Testis (tissue), 2 donors: ENCODE results near the gene GZF1.
A peak's percentile ranks its signal among the peaks of the same experiment; 100 is the strongest.

Source experiments
- CTCF ChIP-seq, 3 experiments: fragments of 450-650 bp in 2 of 3; fragments of 200-600 bp in 1 of 3; sonication (generic) in 1 of 3; IDR thresholded peaks; one replicate each; pipeline ENCODE4 v1.5.1; 2016 to 2019; ENCODE audit warnings: antibody characterized with exemption in 3 of 3, mild to moderate bottlenecking in 2 of 3, moderate library complexity in 1 of 3
- POLR2A ChIP-seq: fragments of 450-650 bp; IDR thresholded peaks from one replicate; pipeline ENCODE4 v1.6.1; 2017; ENCODE audit warnings: antibody characterized with exemption, mild to moderate bottlenecking, moderate library complexity

GRCh38 chr20:23350196-23350903 is 11.6 kb upstream of the GZF1 start, which contains the start of gene NXT1:
- peak in 1 of 3 experiments; percentile 28 for TF ChIP-seq CTCF (IDR thresholded peaks at IDR 0.05)
- peak; percentile 65 for TF ChIP-seq POLR2A
